HepG2 (cell line): ENCODE measurements around the gene PSMG4.

Experiments
- ARID2 ChIP-seq: sonication (generic); formaldehyde crosslinking; IDR thresholded peaks from 2 replicates; pipeline ENCODE4 v1.8.1; 2022; ENCODE audit warnings: mild to moderate bottlenecking, missing genetic modification reagents, borderline replicate concordance
- CHD2 ChIP-seq: IDR thresholded peaks from 2 replicates; pipeline ENCODE4 v1.6.1; 2011; ENCODE audit warnings: low read depth, low read length, improper control_type of control experiment
- GABPB1 ChIP-seq: IDR thresholded peaks from 2 replicates; pipeline ENCODE4 v1.6.1; 2016; ENCODE audit warnings: mild to moderate bottlenecking, missing genetic modification reagents, moderate library complexity, missing compliant biosample characterization
- NFE2L2 ChIP-seq: fragments of 150-350 bp; IDR thresholded peaks from 2 replicates; pipeline ENCODE4 v1.6.1; 2014; ENCODE audit warnings: low read length
- PBX2 ChIP-seq: IDR thresholded peaks from 2 replicates; pipeline ENCODE4 v1.6.1; 2016; ENCODE audit warnings: control low read depth
- POLR2A ChIP-seq, 2 experiments: IDR thresholded peaks; 2 replicates each; pipeline ENCODE4 v1.6.1; 2011; ENCODE audit warnings: low read depth in 2 of 2, low read length in 2 of 2, mild to moderate bottlenecking in 1 of 2, moderate library complexity in 1 of 2; ENCODE audit not compliant: insufficient read depth in 1 of 2
- PRDM15 ChIP-seq: sonication (generic); formaldehyde crosslinking; IDR thresholded peaks from 2 replicates; pipeline ENCODE4 v1.4.0; 2020; ENCODE audit warnings: missing genetic modification reagents
- RCOR2 ChIP-seq: IDR thresholded peaks from 2 replicates; pipeline ENCODE4 v1.6.1; 2016; ENCODE audit warnings: missing biosample characterization, missing genetic modification reagents
- SALL2 ChIP-seq: sonication (generic); formaldehyde crosslinking; IDR thresholded peaks from 2 replicates; pipeline ENCODE4 v1.8.1; 2023; ENCODE audit warnings: mild to moderate bottlenecking, missing genetic modification reagents, inconsistent platforms
- SRSF4 ChIP-seq: fragments of 200-400 bp; formaldehyde crosslinking; IDR thresholded peaks from one replicate; pipeline ENCODE4 v1.6.1; 2018; ENCODE audit warnings: mild to moderate bottlenecking, low read depth, low read length, moderate library complexity; ENCODE audit not compliant: poor library complexity, severe bottlenecking

DNA sequence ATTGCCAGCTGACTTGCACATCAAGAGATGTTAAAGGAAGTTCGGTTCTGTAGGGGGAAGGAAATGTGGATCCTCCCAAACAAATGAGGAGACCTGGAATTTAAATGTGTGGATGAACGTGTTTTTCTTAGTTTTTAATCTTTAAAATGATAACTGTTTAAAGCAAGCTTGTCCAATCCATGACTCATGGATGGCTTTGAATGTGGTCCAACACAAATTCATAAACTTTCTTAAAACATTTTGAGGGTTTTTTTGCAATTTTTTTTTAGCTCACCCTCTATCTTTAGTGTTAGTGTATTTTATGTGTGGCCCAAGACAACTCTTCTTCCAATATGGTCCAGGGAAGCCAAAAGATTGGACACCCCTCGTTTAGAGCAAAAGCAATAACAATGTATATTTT is 43.8 kb upstream of the PSMG4 start:
- TF ChIP-seq CHD2 (no peak), PRDM15 (CRISPR knock-in tag) (no peak), SRSF4 (no peak), GABPB1 (CRISPR knock-in tag) (no peak), SALL2 (CRISPR knock-in tag) (no peak), RCOR2 (no peak), NFE2L2 (no peak), ARID2 (no peak), POLR2A (IDR thresholded peaks at IDR 0.05; ENCODE audit: insufficient read depth in 1 of 2, low read depth in 2 of 2, low read length in 2 of 2) (no peak), PBX2 (no peak)
